Endothelial cell of umbilical vein (primary cell): ENCODE measurements around the gene LRRK1. TPM values are rescaled to one million over a fixed set of nuclear protein-coding genes. Genes with fewer than 3 reads are reported as not detected.

Experiments
- BruUV-seq: library from RNA; stranded (reverse); fragments of 400-500 nt; replicated peaks from 2 replicates; lab custom pipeline; 2021; lab: Mats Ljungman, UMichigan
- CTCF ChIA-PET: fragments of 300-600, 350-600 bp; sonication (Branson Sonifier 250); formaldehyde crosslinking; loops from one replicate; lab custom pipeline; 2021; ENCODE audit warnings: antibody characterized with exemption, inconsistent platforms; lab: Charles Lee
- POLR2A ChIA-PET: fragments of 300-600, 350-600 bp; sonication (Branson Sonifier 250); formaldehyde crosslinking; loops from one replicate; lab custom pipeline; 2021; ENCODE audit warnings: antibody characterized with exemption, inconsistent platforms; lab: Charles Lee
- DNase-seq: peaks from one replicate; pipeline ENCODE4 v3.0.0-alpha.2; 2011; ENCODE audit warnings: low read depth, low spot score
- FAIRE-seq: peaks from 2 replicates; lab custom pipeline; 2011; peaks lifted over from hg19 to GRCh38; lab: Jason Lieb, UNC
- H2AFZ ChIP-seq: 2 replicates; pipeline ENCODE4 v1.6.0; 2012; ENCODE audit warnings: low read depth, low read length, control low read depth, inconsistent platforms
- H3K27ac ChIP-seq: 2 replicates; pipeline ENCODE4 v1.5.1; 2011; ENCODE audit warnings: low read depth, mild to moderate bottlenecking, control low read depth, low read length, moderate library complexity; ENCODE audit not compliant: insufficient read depth
- H3K27me3 ChIP-seq, 2 experiments: 2 replicates each; pipeline versions ENCODE4 v1.6.0 to v1.6.1; 2011; ENCODE audit warnings: low read length in 2 of 2, mixed read lengths in 1 of 2; ENCODE audit not compliant: control insufficient read depth in 2 of 2, insufficient read depth in 2 of 2
- H3K36me3 ChIP-seq, 2 experiments: 2 replicates in 1 of 2; 3 replicates in 1 of 2; pipeline ENCODE4 v1.5.1; 2011; ENCODE audit warnings: low read length in 2 of 2, mild to moderate bottlenecking in 1 of 2, moderate library complexity in 1 of 2; ENCODE audit not compliant: control insufficient read depth in 2 of 2, insufficient read depth in 2 of 2; ENCODE audit errors: extremely low read depth in 1 of 2
- H3K4me1 ChIP-seq: 3 replicates; pipeline ENCODE4 v1.5.1; 2011; ENCODE audit warnings: mild to moderate bottlenecking, low read length; ENCODE audit not compliant: control insufficient read depth, insufficient read depth; ENCODE audit errors: extremely low read depth
- H3K4me2 ChIP-seq: 2 replicates; pipeline ENCODE4 v1.6.1; 2011; ENCODE audit warnings: low read length, control low read depth, mixed read lengths; ENCODE audit not compliant: insufficient read depth
- H3K4me3 ChIP-seq, 3 experiments: fragments of 200-600 bp in 1 of 3; sonication (generic), shearing (Covaris generic) in 1 of 3; replicated peaks in 1 of 3; 2 replicates each; pipeline ENCODE4 v1.5.1; 2011 to 2016; ENCODE audit warnings: control low read depth in 3 of 3, low read length in 3 of 3, mild to moderate bottlenecking in 2 of 3, inconsistent platforms in 1 of 3, low read depth in 1 of 3, moderate library complexity in 1 of 3; ENCODE audit not compliant: insufficient read depth in 1 of 3
- H3K79me2 ChIP-seq: 2 replicates; pipeline ENCODE4 v1.6.0; 2012; ENCODE audit warnings: low read length, inconsistent platforms; ENCODE audit not compliant: control insufficient read depth, insufficient read depth
- H3K9ac ChIP-seq: replicated peaks from 2 replicates; pipeline ENCODE3; 2011; ENCODE audit warnings: low read length, control low read depth; ENCODE audit not compliant: insufficient read depth; ENCODE audit errors: extremely low read depth
- H3K9me1 ChIP-seq: replicated peaks from 3 replicates; pipeline ENCODE4 v1.6.0; 2011; ENCODE audit warnings: mild to moderate bottlenecking, low read length; ENCODE audit not compliant: control insufficient read depth, insufficient read depth; ENCODE audit errors: extremely low read depth
- H3K9me3 ChIP-seq: replicated peaks from 2 replicates; pipeline ENCODE4 v1.5.1; 2012; ENCODE audit warnings: low read length, inconsistent platforms; ENCODE audit not compliant: control insufficient read depth, insufficient read depth
- H4K20me1 ChIP-seq: replicated peaks from 2 replicates; pipeline ENCODE3; 2011; ENCODE audit warnings: mild to moderate bottlenecking, low read length; ENCODE audit not compliant: control insufficient read depth, insufficient read depth; ENCODE audit errors: extremely low read depth
- JUN ChIP-seq: IDR thresholded peaks from 2 replicates; pipeline ENCODE4 v1.6.1; 2011; ENCODE audit warnings: borderline replicate concordance, low read depth; ENCODE audit not compliant: insufficient read length, insufficient read depth
- MYC ChIP-seq: IDR thresholded peaks from one replicate; pipeline ENCODE4 v1.6.1; 2011; ENCODE audit warnings: mild to moderate bottlenecking, low read depth, low read length
- dilution Hi-C: fragments of 300-500 bp; cut with MboI; formaldehyde crosslinking; loops from one replicate; pipeline ENCODE4 v1.15.0; 2019; ENCODE audit warnings: low sequenced_read_pairs; ENCODE audit not compliant: extremely low pct_ligation_motif_present
- intact Hi-C: fragments of 100-400 bp; cut with micrococcal nuclease; formaldehyde crosslinking; loops from one replicate; pipeline ENCODE4 v1.10.0; 2022
- polyA plus RNA-seq, 4 experiments: library from polyadenylated mRNA; depleted of rRNA in 3 of 4; stranded (reverse) in 3 of 4; unstranded in 1 of 4; fragments of >200 nt; gene quantifications; 2 replicates each; pipeline versions ENCODE4 v1.2.1 to v1.2.3, GENCODE V29; 2011 to 2012; ENCODE audit warnings: missing spikeins in 1 of 4
- total RNA-seq: library from RNA; stranded (reverse); gene quantifications from 2 replicates; pipeline ENCODE4 v1.2.3, GENCODE V29; 2021
- TF ChIP-seq, protein P1 (sequence below), 2 donors: IDR thresholded peaks; 1 replicate in 1 of 2; 2 replicates in 1 of 2; pipeline ENCODE4 v1.5.1; 2011; ENCODE audit warnings: low read length in 2 of 2, mild to moderate bottlenecking in 2 of 2, moderate library complexity in 2 of 2, control low read depth in 1 of 2, inconsistent platforms in 1 of 2, low read depth in 1 of 2; ENCODE audit not compliant: insufficient read depth in 1 of 2; ENCODE audit errors: extremely low read depth in 1 of 2
- TF ChIP-seq, protein P2 (sequence below): IDR thresholded peaks from 2 replicates; pipeline ENCODE4 v1.6.1; 2011; ENCODE audit not compliant: insufficient read depth, insufficient read length

Gene LRRK1
- total and polyA plus RNA-seq, 2 donors (not counting 3 experiments of a cell fraction or from before 2014, with no cell fraction given) = 11.0 to 22.1 TPM

DNA sequence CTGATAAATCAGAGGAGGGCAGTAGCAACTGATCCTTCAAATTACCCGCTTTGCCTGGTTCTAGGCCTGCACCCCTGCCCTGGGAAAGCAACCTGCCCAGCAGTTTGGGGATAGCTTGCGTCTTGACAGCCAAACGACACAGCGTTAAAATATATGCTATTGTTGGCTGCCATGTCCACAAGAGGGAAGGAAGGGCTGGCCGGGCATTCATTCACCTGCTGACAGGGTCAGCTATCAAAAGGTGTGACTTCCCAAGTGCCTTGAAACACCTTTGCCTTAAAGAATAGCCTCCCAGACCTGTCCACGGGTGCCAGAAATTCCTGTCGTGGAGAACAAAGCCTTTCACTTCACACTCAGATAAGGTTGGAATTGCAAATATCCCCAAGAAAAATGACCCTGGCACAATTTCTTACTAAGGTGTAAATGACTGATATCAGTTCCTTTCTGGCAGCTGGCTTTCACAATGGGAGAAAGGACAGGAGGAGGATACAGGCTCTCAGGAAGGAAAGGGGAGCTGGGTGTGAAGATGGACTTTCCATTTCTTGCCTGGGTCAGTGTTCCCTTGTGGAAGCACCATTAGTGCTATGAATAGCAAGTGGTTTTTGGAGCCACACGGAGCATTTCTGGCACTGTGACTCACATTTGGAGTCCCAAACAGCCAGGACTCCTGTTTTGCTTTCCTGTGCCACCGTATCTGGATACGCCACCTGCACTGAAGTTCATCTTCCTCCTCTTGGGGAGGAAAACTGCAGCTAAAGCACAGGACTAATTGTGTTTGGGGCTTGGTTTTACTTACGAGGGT, 20.3 kb upstream of the LRRK1 start:
- POLR2A ChIA-PET = no interaction called here
- H3K9me1 ChIP-seq = no peaks in the 10 kb centered on the region
- intact Hi-C loops (no loop called here), dilution Hi-C loops (no loop called here)
- TF ChIP-seq, protein P1, sequence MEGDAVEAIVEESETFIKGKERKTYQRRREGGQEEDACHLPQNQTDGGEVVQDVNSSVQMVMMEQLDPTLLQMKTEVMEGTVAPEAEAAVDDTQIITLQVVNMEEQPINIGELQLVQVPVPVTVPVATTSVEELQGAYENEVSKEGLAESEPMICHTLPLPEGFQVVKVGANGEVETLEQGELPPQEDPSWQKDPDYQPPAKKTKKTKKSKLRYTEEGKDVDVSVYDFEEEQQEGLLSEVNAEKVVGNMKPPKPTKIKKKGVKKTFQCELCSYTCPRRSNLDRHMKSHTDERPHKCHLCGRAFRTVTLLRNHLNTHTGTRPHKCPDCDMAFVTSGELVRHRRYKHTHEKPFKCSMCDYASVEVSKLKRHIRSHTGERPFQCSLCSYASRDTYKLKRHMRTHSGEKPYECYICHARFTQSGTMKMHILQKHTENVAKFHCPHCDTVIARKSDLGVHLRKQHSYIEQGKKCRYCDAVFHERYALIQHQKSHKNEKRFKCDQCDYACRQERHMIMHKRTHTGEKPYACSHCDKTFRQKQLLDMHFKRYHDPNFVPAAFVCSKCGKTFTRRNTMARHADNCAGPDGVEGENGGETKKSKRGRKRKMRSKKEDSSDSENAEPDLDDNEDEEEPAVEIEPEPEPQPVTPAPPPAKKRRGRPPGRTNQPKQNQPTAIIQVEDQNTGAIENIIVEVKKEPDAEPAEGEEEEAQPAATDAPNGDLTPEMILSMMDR (IDR thresholded peaks at IDR 0.05; ENCODE audit: extremely low read depth in 1 of 2, insufficient read depth in 1 of 2, low read depth in 1 of 2, low read length in 2 of 2) = no peak
- TF ChIP-seq, protein P2, sequence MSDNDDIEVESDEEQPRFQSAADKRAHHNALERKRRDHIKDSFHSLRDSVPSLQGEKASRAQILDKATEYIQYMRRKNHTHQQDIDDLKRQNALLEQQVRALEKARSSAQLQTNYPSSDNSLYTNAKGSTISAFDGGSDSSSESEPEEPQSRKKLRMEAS = no peak
- TF ChIP-seq JUN (no peak), MYC (no peak)
- peak overlapping the region; percentile 6 for H3K27ac ChIP-seq
- H3K9ac ChIP-seq = no peak overlapping the region
- no TSS peak for BruUV-seq
- H3K4me2 ChIP-seq = no peak overlapping the region
- peak overlapping the region; percentile 16 for H2AFZ ChIP-seq
- FAIRE-seq = peak; percentile 28
- H3K4me3 ChIP-seq = no peak overlapping the region
- H3K36me3 ChIP-seq = no peaks in the 10 kb centered on the region
- H4K20me1 ChIP-seq = no peaks in the 10 kb centered on the region
- no peak for DNase-seq
- CTCF ChIA-PET = interaction anchor here (1.2 to 3.4 kb wide), 5 partner anchors 10 to 109 kb away, joined by 3 to 14 read pairs (median 5); no protein-coding TSS in a partner anchor
- no peaks in the 10 kb centered on the region for H3K27me3 ChIP-seq
- no peaks in the 10 kb centered on the region for H3K79me2 ChIP-seq
- no peaks in the 10 kb centered on the region for H3K9me3 ChIP-seq
- H3K4me1 ChIP-seq = peaks cover 27% of the 10 kb centered on the region
